Natural killer cell treated with Interleukin-12 subunit alpha and Interleukin-12 subunit beta and Interleukin-15 and Interleukin-18, amount 100 ng/mL, for 72 hours (primary cell): ENCODE results near the gene TMEFF1. TPM values are rescaled to one million over a fixed set of nuclear protein-coding genes. Genes with fewer than 3 reads are reported as not detected.
"Not testable (repeated sequence)": the region's sequence is repeated elsewhere in the genome, so short reads cannot be mapped to it uniquely, and the experiment has no call there.

Source experiments
- ATAC-seq, 2 donors: fragments of 150-1000 bp; cut with Tn5 transposase in 1 of 2; sonication (Bioruptor Pico), chemical (Tn5 transposase) in 1 of 2; 2 replicates each; pipeline ENCODE4 v1.10.0; 2021
- DNase-seq: peaks from one replicate; pipeline ENCODE4 v3.0.0; 2022; ENCODE audit warnings: low spot score
- H3K27ac Mint-ChIP-seq, 2 donors: 1 replicate in 1 of 2; 2 replicates in 1 of 2; pipeline ENCODE4 v1.8.0; 2022; ENCODE audit warnings: mixed read lengths in 2 of 2, mild to moderate bottlenecking in 1 of 2, moderate library complexity in 1 of 2
- H3K27me3 Mint-ChIP-seq, 2 donors: 1 replicate in 1 of 2; 2 replicates in 1 of 2; pipeline ENCODE4 v1.8.0; 2022; ENCODE audit warnings: mixed read lengths in 2 of 2
- H3K36me3 Mint-ChIP-seq: one replicate; pipeline ENCODE4 v1.8.0; 2022; ENCODE audit warnings: mixed read lengths
- H3K4me1 Mint-ChIP-seq, 2 donors: 1 replicate in 1 of 2; 2 replicates in 1 of 2; pipeline ENCODE4 v1.8.0; 2022; ENCODE audit warnings: low read depth in 2 of 2, mixed read lengths in 2 of 2, mild to moderate bottlenecking in 1 of 2
- H3K4me3 Mint-ChIP-seq: one replicate; pipeline ENCODE4 v1.8.0; 2022; ENCODE audit warnings: mixed read lengths
- H3K9me3 Mint-ChIP-seq: 2 replicates; pipeline ENCODE4 v1.8.0; 2022; ENCODE audit warnings: mixed read lengths
- total RNA-seq, 2 donors: library from RNA; stranded (reverse); gene quantifications; one replicate each; pipeline ENCODE4 v1.2.3, GENCODE V29; 2022

TMEFF1 gene
- total RNA-seq, 2 donors from 2014 or later, result 0.33 TPM; not detected in 1

- H3K27ac Mint-ChIP-seq, result no peak overlapping the region
- H3K4me3 Mint-ChIP-seq, result no peak overlapping the region
- ATAC-seq, result no peak
Measured at GRCh38 chr9:100488177-100488576, 15.2 kb downstream of the TMEFF1 start.

GRCh38 chr9:100489836-100490235 lies 16.9 kb downstream of the TMEFF1 start:
- no peaks in the 10 kb centered on the region for H3K36me3 Mint-ChIP-seq

More at GRCh38 chr9:100488177-100488576, 15.2 kb downstream of the TMEFF1 start:
- no peaks in the 10 kb centered on the region for H3K36me3 Mint-ChIP-seq
- peaks cover 0 to 4% of the 10 kb centered on the region in 2 donors for H3K4me1 Mint-ChIP-seq
- no peaks in the 10 kb centered on the region for H3K9me3 Mint-ChIP-seq
- DNase-seq, result no peak
- H3K27me3 Mint-ChIP-seq, result peaks cover 0 to 3% of the 10 kb centered on the region in 2 donors

DNA sequence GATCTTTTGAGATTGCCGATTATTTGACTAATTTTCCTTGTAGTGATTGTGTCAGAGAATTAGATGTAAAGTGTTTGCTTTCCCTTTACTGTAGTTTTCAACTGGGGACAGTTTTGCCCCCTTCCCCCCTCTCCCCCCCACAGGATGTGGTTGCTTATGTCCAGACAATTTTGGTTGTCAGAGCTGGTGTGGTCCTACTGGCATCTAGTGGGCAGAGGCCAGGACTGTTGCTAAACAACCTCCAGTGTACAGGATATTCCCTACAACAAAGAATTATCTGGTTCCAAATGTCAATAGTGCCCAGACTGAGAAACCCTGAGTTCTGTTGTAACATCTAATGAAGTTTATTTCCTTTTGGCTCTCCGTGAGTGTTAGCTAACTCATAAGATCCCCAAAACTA lies 20.0 kb downstream of the TMEFF1 start:
- ATAC-seq (no peak), DNase-seq (no peak)
- no peaks in the 10 kb centered on the region for H3K36me3 Mint-ChIP-seq
- H3K9me3 Mint-ChIP-seq, result no peaks in the 10 kb centered on the region
- no peak overlapping the region for H3K27ac Mint-ChIP-seq
- H3K4me1 Mint-ChIP-seq, result peaks cover 0 to 4% of the 10 kb centered on the region in 2 donors
- H3K4me3 Mint-ChIP-seq, result no peak overlapping the region
- H3K27me3 Mint-ChIP-seq, result peaks cover 0 to 6% of the 10 kb centered on the region in 2 donors

More at GRCh38 chr9:100489836-100490235, 16.9 kb downstream of the TMEFF1 start:
- H3K4me1 Mint-ChIP-seq, result peaks cover 0 to 4% of the 10 kb centered on the region in 2 donors
- peaks cover 0 to 3% of the 10 kb centered on the region in 2 donors for H3K27me3 Mint-ChIP-seq
- H3K4me3 Mint-ChIP-seq, result no peak overlapping the region
- ATAC-seq (no peak), DNase-seq (no peak)
- no peaks in the 10 kb centered on the region for H3K9me3 Mint-ChIP-seq
- H3K27ac Mint-ChIP-seq, result no peak overlapping the region

GRCh38 chr9:100498592-100498991 lies 25.6 kb downstream of the TMEFF1 start:
- DNase-seq (no peak), ATAC-seq (no peak)
- H3K36me3 Mint-ChIP-seq, result no peaks in the 10 kb centered on the region
- H3K4me1 Mint-ChIP-seq, result no peaks in the 10 kb centered on the region
- no peaks in the 10 kb centered on the region for H3K9me3 Mint-ChIP-seq
- H3K27ac Mint-ChIP-seq, result no peak overlapping the region
- peaks cover 0 to 6% of the 10 kb centered on the region in 2 donors for H3K27me3 Mint-ChIP-seq
- H3K4me3 Mint-ChIP-seq, result no peak overlapping the region

DNA sequence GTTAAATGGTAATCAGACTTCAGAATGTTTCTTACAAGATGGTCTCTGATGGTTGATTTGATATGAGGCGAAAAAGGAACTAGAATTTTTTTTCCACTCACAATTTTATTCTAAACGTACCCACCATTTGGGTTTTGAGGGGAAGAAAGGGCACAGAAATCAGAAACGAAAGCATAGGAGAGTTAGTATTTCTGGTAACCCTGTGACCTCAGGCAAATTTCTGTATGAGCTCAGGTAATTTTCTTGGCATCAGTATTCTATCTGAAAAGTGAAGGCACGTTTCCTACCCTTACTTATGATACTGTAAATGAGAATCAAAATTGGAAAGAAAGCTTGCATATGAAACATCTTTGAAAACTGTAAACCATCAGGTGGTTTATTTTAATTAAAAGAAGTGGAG lies 26.5 kb downstream of the TMEFF1 start:
- H3K27ac Mint-ChIP-seq, result no peak overlapping the region
- H3K36me3 Mint-ChIP-seq, result no peaks in the 10 kb centered on the region
- DNase-seq (no peak), ATAC-seq (no peak)
- peaks cover 0 to 6% of the 10 kb centered on the region in 2 donors for H3K27me3 Mint-ChIP-seq
- H3K4me3 Mint-ChIP-seq, result no peak overlapping the region
- no peaks in the 10 kb centered on the region for H3K9me3 Mint-ChIP-seq
- no peaks in the 10 kb centered on the region for H3K4me1 Mint-ChIP-seq

- Mint-ChIP-seq H3K27ac (no peak overlapping the region), H3K4me1 (no peaks in the 10 kb centered on the region), H3K27me3 (peaks cover 0 to 6% of the 10 kb centered on the region in 2 donors), H3K36me3 (no peaks in the 10 kb centered on the region), H3K4me3 (no peak overlapping the region), H3K9me3 (no peaks in the 10 kb centered on the region)
- DNase-seq, result no peak
- no peak for ATAC-seq
Measured at GRCh38 chr9:100499866-100500265, 26.9 kb downstream of the TMEFF1 start.

DNA sequence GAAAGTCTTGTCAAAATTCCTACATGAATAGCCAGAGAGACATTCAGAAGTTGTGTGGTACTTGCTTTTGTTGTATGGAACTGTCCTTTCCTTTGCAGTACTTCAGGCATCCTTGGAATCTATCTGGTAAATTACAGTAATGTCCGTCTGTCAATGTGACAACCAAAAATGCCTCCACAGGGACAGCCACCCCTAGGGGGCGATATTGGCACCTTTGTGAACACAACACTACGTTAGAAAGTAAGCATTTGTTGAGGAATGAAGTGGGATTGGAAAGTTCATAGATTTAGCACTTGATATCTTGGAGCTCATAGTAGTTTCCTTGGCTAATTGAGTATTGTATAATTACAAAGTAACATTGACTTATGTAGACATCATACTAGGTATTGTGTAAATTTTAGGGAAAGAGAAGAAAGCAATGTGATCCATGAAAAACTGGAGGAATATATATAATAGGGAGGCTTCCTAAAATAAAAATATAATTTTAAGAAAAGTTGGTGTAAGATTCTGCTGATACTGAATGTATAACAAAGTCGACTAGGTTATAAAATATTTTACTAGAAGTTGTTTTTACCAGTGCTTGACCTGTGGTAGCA lies 32.7 kb downstream of the TMEFF1 start:
- H3K27me3 Mint-ChIP-seq, result peaks cover 0 to 2% of the 10 kb centered on the region in 2 donors
- H3K27ac Mint-ChIP-seq, result no peak overlapping the region
- no peak for DNase-seq
- no peaks in the 10 kb centered on the region for H3K4me1 Mint-ChIP-seq
- no peak overlapping the region for H3K4me3 Mint-ChIP-seq
- H3K9me3 Mint-ChIP-seq, result no peaks in the 10 kb centered on the region
- ATAC-seq, result no peak
- no peaks in the 10 kb centered on the region for H3K36me3 Mint-ChIP-seq

DNA sequence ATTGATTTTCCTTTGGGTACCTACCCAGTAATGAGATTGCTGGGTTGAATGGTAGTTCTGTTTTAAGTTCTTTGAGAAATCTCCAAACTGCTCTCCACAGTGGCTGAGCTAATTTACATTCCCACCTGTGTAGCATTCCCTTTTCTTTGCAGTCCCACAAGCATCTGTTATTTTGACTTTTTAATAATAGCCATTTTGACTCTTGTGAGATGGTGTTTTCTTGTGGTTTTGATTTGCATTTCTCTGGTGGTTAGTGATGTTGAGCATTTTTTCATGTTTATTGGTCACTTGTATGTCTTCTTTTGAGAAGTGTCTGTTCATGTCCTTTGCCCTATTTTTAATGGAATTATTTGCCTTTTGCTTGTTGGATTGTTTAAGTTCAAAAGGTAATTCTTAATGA lies 34.4 kb downstream of the TMEFF1 start:
- not testable (repeated sequence) for H3K4me3 Mint-ChIP-seq, H3K9me3 Mint-ChIP-seq, DNase-seq, ATAC-seq, H3K27me3 Mint-ChIP-seq, H3K36me3 Mint-ChIP-seq, H3K4me1 Mint-ChIP-seq, H3K27ac Mint-ChIP-seq

- no peak overlapping the region for H3K4me3 Mint-ChIP-seq
- no peaks in the 10 kb centered on the region for H3K36me3 Mint-ChIP-seq
- no peaks in the 10 kb centered on the region for H3K9me3 Mint-ChIP-seq
- no peak for ATAC-seq
- DNase-seq, result no peak
- no peaks in the 10 kb centered on the region for H3K27me3 Mint-ChIP-seq
- H3K27ac Mint-ChIP-seq, result no peak overlapping the region
- no peaks in the 10 kb centered on the region for H3K4me1 Mint-ChIP-seq
Measured at GRCh38 chr9:100511205-100511604, 38.3 kb downstream of the TMEFF1 start.

DNA sequence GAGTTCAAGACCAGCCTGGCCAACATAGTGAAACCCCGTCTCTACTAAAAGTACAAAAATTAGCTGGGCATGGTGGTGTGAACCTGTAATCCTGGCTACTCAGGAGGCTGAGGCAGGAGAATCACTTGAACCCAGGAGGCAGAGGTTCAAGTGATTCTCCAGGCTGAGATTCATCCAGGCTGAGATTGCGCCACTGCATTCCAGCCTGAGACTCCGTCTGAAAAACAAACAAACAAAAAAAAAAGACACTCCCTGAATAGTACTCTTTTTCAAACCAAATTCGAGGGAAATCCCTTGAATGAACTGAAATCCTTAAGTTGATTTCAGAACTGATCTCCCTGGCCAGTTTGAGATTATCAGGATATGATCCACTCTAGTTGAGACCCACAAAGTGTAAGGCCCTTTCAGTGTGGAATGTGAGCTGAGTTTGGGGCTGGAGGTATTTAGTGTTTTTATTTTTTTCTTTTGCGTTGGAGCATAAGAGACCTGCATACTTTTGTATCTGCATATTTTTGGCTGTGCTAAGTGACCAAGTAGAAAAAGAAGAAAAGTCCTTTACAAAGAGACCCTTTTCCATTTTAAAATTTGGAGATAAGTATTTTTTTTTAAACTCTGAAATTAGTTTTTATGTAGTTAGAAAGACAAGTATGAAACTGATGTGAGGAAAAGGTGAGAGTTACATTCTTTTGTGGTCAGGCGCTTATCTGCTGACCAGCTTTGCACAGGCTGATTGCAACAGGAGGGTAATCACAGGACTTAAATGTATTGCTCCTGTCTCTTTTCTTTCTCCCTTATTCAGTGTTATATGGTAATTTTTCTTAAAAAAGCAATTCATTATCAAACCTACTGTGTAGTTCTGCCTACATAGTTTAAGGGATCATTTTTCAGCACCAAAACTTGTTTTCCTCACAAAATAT lies 42.9 kb downstream of the TMEFF1 start:
- no peaks in the 10 kb centered on the region for H3K27me3 Mint-ChIP-seq
- no peaks in the 10 kb centered on the region for H3K9me3 Mint-ChIP-seq

GRCh38 chr9:100521282-100521681 lies 48.3 kb downstream of the TMEFF1 start:
- no peak overlapping the region for H3K4me3 Mint-ChIP-seq
- H3K4me1 Mint-ChIP-seq, result no peaks in the 10 kb centered on the region
- DNase-seq (no peak), ATAC-seq (no peak)
- no peaks in the 10 kb centered on the region for H3K27me3 Mint-ChIP-seq
- H3K9me3 Mint-ChIP-seq, result no peaks in the 10 kb centered on the region
- H3K36me3 Mint-ChIP-seq, result no peaks in the 10 kb centered on the region
- no peak overlapping the region for H3K27ac Mint-ChIP-seq

More for the DNA sequence above, 42.9 kb downstream of the TMEFF1 start:
- DNase-seq (no peak), ATAC-seq (no peak)
- H3K4me1 Mint-ChIP-seq, result no peaks in the 10 kb centered on the region
- no peak overlapping the region for H3K27ac Mint-ChIP-seq
- no peak overlapping the region for H3K4me3 Mint-ChIP-seq
- H3K36me3 Mint-ChIP-seq, result no peaks in the 10 kb centered on the region

- no peak overlapping the region for H3K4me3 Mint-ChIP-seq
- no peak for ATAC-seq
- no peaks in the 10 kb centered on the region for H3K9me3 Mint-ChIP-seq
- H3K4me1 Mint-ChIP-seq, result no peaks in the 10 kb centered on the region
- H3K36me3 Mint-ChIP-seq, result no peaks in the 10 kb centered on the region
- no peak for DNase-seq
- no peaks in the 10 kb centered on the region for H3K27me3 Mint-ChIP-seq
- no peak overlapping the region for H3K27ac Mint-ChIP-seq
Measured at GRCh38 chr9:100525563-100525962, 52.6 kb downstream of the TMEFF1 start.

DNA sequence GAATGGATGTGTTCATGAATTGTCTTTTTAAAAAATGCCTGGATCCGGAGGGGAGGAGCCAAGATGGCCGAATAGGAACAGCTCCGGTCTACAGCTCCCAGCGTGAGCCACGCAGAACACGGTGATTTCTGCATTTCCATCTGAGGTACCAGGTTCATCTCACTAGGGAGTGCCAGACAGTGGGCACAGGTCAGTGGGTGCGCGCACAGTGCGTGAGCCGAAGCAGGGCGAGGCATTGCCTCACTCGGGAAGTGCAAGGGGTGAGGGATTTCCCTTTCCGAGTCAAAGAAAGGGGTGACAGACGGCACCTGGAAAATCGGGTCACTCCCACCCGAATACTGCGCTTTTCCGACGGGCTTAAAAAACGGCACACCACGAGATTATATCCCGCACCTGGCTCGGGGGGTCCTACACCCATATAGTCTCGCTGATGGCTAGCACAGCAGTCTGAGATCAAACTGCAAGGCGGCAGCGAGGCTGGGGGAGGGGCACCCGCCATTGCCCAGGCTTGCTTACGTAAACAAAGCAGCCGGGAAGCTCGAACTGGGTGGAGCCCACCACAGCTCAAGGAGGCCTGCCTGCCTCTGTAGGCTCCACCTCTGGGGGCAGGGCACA lies 54.3 kb downstream of the TMEFF1 start:
- ATAC-seq, H3K4me1 Mint-ChIP-seq, H3K9me3 Mint-ChIP-seq, H3K27ac Mint-ChIP-seq, H3K27me3 Mint-ChIP-seq, H3K4me3 Mint-ChIP-seq, H3K36me3 Mint-ChIP-seq, DNase-seq: not testable (repeated sequence)

GRCh38 chr9:100534401-100534800 lies 61.5 kb downstream of the TMEFF1 start:
- Mint-ChIP-seq H3K36me3 (no peaks in the 10 kb centered on the region), H3K27ac (no peak overlapping the region), H3K4me3 (no peak overlapping the region), H3K4me1 (no peaks in the 10 kb centered on the region), H3K9me3 (no peaks in the 10 kb centered on the region), H3K27me3 (no peaks in the 10 kb centered on the region)
- ATAC-seq (no peak), DNase-seq (no peak)
